DMS153 treated with DMSO at 0.1 percent for 48 hours (cell line): ENCODE data around the gene AKAP5.

Experiments used
- DNase-seq: peaks from one replicate; lab custom pipeline; 2025; ENCODE audit not compliant: unreplicated experiment; lab: John Stamatoyannopoulos, UW

The AKAP5 gene

GRCh38 chr14:64465191-64465822 is at the start of gene AKAP5:
TSS of gene AKAP5 (plus strand) at chr14:64465499. CDS start at chr14:64468395, 2,896 bp downstream.
- peak; percentile 41 for DNase-seq

GRCh38 chr14:64416348-64416932 is 48.9 kb upstream of the AKAP5 start:
- no peak for DNase-seq

GRCh38 chr14:64417055-64417770 is 48.1 kb upstream of the AKAP5 start:
- no peak for DNase-seq

- DNase-seq = no peak
Measured at GRCh38 chr14:64417771-64418125, 47.6 kb upstream of the AKAP5 start.

- no peak for DNase-seq
Measured at GRCh38 chr14:64419003-64419402, 46.3 kb upstream of the AKAP5 start.

- no peak for DNase-seq
Measured at GRCh38 chr14:64421166-64421565, 44.1 kb upstream of the AKAP5 start.

GRCh38 chr14:64422005-64422404 is 43.3 kb upstream of the AKAP5 start:
- no peak for DNase-seq

GRCh38 chr14:64422756-64423155 is 42.5 kb upstream of the AKAP5 start:
- no peak for DNase-seq

GRCh38 chr14:64423987-64424386 is 41.3 kb upstream of the AKAP5 start:
- no peak for DNase-seq

- DNase-seq = no peak
Measured at GRCh38 chr14:64434528-64434927, 30.8 kb upstream of the AKAP5 start.

- no peak for DNase-seq
Measured at GRCh38 chr14:64438181-64438841, 27.0 kb upstream of the AKAP5 start.

GRCh38 chr14:64439141-64439540 is 26.2 kb upstream of the AKAP5 start:
- DNase-seq = no peak

- DNase-seq = no peak
Measured at GRCh38 chr14:64440494-64440893, 24.8 kb upstream of the AKAP5 start.

GRCh38 chr14:64442300-64442988 is 22.9 kb upstream of the AKAP5 start:
- no peak for DNase-seq

GRCh38 chr14:64444140-64444539 is 21.2 kb upstream of the AKAP5 start:
- no peak for DNase-seq

GRCh38 chr14:64444984-64445845 is 20.1 kb upstream of the AKAP5 start:
- no peak for DNase-seq

GRCh38 chr14:64447876-64448670 is 17.2 kb upstream of the AKAP5 start:
- no peak for DNase-seq

GRCh38 chr14:64450255-64450654 is 15.0 kb upstream of the AKAP5 start:
- no peak for DNase-seq

- no peak for DNase-seq
Measured at GRCh38 chr14:64454671-64455070, 10.6 kb upstream of the AKAP5 start.
